Amniotic stem cell (primary cell): Measurements from ENCODE around the gene RAPGEF4.

Source experiments
- DNase-seq: peaks from one replicate; lab custom pipeline; 2025; lab: John Stamatoyannopoulos, UW

RAPGEF4 gene

GRCh38 chr2:172826522-172826921, 90.9 kb downstream of the RAPGEF4 start:
- DNase-seq, result no peak

GRCh38 chr2:172829229-172829628, 93.6 kb downstream of the RAPGEF4 start:
- DNase-seq, result no peak

- DNase-seq, result no peak
Observed at GRCh38 chr2:172830482-172830881, 94.8 kb downstream of the RAPGEF4 start.

DNA sequence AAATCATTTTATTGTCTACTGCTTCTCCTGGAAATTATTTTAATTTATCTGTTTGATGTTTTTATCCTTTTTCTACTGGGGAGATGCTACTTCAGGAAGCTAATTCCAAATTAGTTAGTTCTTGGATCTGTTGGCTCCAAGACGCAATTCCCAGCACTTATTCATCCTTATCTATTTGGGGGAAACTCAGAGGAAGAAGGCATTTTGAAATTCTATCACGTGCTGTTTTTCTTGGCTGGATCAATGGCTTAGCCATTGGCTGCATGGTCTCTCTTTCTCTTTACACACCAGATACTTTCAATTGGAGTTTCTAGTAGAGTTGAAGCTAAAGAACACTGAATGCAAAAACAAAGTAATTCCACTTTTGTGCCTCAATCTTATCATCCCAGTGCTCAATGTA, 98.3 kb downstream of the RAPGEF4 start:
- DNase-seq, result no peak

- no peak for DNase-seq
Observed at GRCh38 chr2:172834881-172835280, 99.2 kb downstream of the RAPGEF4 start.

GRCh38 chr2:172836347-172836821, 100.7 kb downstream of the RAPGEF4 start:
- no peak for DNase-seq

DNA sequence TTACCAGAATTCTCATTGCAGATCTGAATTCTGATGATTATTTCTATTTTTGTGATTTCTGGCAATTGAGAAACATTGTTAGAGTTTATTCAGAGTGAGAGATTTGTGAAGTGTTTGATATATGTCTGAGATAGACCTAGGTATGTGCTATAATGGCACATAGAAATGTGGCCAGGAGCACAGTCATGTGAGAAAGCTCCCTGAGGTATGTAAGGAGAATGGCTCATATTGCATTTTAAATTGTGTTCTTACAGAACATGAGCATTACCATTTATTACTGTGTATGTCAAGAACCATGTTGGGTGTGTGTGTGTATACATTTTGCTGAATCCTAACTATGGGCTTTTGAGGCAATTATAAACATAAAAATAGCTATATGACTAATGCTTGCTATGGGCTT, 101.2 kb downstream of the RAPGEF4 start:
- no peak for DNase-seq

GRCh38 chr2:172839446-172839845, 103.8 kb downstream of the RAPGEF4 start:
- DNase-seq, result no peak

DNA sequence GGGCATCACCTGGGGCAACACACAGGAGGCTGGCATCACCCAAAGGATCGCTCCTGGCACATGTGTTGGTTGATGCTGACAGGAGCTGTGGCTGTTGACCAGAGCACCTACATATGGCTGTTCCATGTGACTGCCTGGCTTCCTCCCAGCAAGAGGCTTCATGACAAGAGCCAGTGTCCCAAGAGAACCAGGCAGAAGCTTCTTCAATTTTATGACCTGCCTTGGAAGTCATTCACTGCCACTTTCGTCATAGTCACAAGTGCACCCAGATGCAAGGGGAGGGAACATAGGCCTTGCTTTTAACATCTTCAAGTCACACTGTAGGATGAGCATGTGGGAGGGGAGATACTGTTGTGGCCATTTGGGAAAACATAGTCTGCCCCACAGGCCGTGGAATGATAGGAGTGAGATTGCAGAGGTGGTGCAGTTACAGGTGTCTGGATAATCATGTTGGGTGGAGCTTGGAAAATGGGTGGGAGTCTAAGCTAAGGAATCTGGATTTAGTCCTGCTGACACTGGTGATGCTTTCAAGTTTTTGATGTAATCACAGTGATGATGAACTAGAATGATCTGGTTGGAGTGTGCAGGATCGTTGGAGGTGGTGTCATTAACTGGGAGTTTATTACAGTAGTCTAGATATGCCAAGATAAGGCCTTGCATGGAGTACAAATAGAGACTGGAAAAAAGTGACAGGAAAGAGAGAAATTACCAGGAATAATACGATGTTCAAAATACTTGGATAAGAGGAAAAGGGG, 107.0 kb downstream of the RAPGEF4 start:
- DNase-seq, result no peak

- no peak for DNase-seq
Observed at GRCh38 chr2:172843266-172843582, 107.6 kb downstream of the RAPGEF4 start.

GRCh38 chr2:172843902-172844715, 108.5 kb downstream of the RAPGEF4 start:
- DNase-seq, result no peak

GRCh38 chr2:172845028-172845630, 109.5 kb downstream of the RAPGEF4 start:
- no peak for DNase-seq

GRCh38 chr2:172846551-172846950, 110.9 kb downstream of the RAPGEF4 start:
- DNase-seq, result no peak

- no peak for DNase-seq
Observed at GRCh38 chr2:172847188-172847587, 111.5 kb downstream of the RAPGEF4 start.

GRCh38 chr2:172848519-172848918, 112.9 kb downstream of the RAPGEF4 start:
- no peak for DNase-seq

DNA sequence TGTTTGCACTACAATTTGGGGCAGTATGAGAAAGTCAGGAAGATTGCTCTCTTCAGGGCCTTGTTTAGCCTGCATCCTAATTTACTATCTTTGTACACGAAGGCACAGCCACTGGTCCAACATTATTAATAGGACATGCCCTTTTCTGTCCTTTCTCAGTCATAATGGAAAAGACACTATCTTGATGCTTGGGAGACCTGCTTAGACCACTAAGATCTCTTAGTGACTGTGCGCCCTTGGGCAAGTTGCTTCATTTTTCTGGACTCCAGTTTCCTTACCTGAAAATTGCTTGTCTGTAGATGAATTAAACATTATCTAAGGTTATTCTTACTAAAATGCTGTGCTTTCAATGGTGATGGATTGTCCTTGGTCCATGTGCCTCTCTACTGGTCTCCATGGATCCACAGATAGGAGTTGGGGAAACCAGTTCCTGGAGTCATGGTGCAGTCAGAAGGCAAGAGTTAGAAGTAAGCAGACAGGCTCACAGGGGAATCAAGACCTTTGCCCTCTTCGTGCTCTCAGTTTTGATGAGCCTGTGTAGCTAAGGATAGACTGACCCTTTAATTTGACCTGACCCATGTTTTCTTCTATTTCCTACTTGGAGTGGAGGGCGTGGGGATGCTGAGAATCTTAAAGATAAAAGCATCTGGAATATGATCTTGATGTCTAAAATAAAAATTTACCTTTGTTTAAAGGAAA, 114.0 kb downstream of the RAPGEF4 start:
- no peak for DNase-seq

DNA sequence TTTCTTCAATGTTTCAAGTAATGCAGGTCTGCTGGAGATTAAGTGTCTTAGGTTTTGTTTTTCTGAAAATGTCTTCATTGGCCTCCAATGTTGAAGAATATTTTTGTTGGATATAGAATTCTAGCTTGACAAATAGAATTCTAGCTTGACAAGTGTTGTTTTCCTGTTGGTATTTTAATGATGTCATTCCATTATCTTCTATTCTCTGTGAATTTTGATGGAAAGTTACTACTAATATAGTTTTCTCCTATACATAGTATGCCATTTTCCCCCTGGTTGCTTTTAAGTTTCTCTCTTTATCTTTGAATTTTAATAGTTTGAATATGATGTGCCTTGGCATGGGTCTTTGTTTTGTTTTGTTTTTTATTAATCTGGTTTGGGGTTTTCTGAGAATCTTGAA, 119.9 kb downstream of the RAPGEF4 start:
- DNase-seq, result no peak

DNA sequence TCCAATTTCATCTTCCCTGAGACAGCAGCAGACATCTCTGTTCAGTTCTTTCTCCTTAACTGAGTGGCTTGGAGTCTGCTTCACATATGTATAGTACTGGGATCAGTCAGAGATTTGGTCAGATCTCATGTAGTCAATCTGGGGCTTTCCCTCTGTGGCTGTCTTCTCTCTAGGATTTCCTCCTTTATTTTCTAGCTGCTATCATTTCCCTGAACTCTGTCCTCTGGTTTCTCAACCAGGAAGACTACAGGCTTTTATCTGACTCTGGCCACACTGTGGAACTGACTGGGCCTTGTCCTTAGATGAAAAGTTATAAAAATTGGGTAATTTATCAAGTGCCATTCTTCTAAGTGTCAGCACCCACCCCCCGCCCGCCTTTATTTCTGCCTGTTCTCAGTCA, 121.0 kb downstream of the RAPGEF4 start:
- DNase-seq, result no peak

- no peak for DNase-seq
Observed at GRCh38 chr2:172858473-172858745, 122.8 kb downstream of the RAPGEF4 start.

- no peak for DNase-seq
Observed at GRCh38 chr2:172859581-172860335, 124.1 kb downstream of the RAPGEF4 start.

GRCh38 chr2:172860336-172860707, 124.7 kb downstream of the RAPGEF4 start:
- DNase-seq, result no peak

DNA sequence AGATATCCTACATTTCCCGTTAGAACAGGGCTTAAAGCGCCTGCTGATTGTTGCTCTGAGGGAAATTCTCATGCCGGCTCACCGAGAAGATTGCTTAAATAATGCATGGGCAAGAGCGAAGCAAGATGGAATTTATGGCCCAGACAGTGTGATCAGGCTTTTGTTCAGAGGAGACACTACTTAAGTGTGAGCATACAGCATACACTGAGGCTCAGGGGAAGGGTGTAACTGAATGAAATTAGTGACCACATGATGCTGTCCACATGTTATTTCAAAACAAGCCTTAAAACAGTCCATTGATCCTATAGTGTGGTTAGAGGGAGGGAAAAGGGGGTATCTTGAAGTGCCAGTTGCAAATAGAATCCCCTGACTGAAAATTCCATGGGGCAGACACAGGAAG, 125.5 kb downstream of the RAPGEF4 start:
- DNase-seq, result no peak
